Naive thymus-derived CD8-positive, alpha-beta T cell (primary cell): ENCODE data around the gene EPHB4. TPM values are rescaled to one million over a fixed set of nuclear protein-coding genes. Genes with fewer than 3 reads are reported as not detected.
A peak's percentile ranks its signal among the peaks of the same experiment; 100 is the strongest.
"Not testable (repeated sequence)": the region's sequence is repeated elsewhere in the genome, so short reads cannot be mapped to it uniquely, and the experiment has no call there.

Experiments
- ATAC-seq, 2 donors: fragments of 150-1000 bp; cut with Tn5 transposase in 1 of 2; sonication (Bioruptor Pico), chemical (Tn5 transposase) in 1 of 2; 1 replicate in 1 of 2; 2 replicates in 1 of 2; pipeline ENCODE4 v1.10.0; 2021; ENCODE audit warnings: mild to moderate bottlenecking in 2 of 2, moderate library complexity in 2 of 2
- POLR2A ChIA-PET: fragments of 350-600 bp; sonication (Branson Sonifier 250); formaldehyde crosslinking; loops from one replicate; lab custom pipeline; 2021; ENCODE audit warnings: antibody characterized with exemption; lab: Charles Lee
- DNase-seq, 10 donors: peaks; one replicate each; pipeline versions ENCODE4 v3.0.0 to v3.0.0-alpha.2; 2020 to 2022
- H3K27ac Mint-ChIP-seq, 10 donors: one replicate each; pipeline ENCODE4 v1.8.0; 2020 to 2022; ENCODE audit warnings: mild to moderate bottlenecking in 10 of 10, mixed read lengths in 10 of 10, moderate library complexity in 4 of 10, inconsistent platforms in 1 of 10
- H3K27me3 Mint-ChIP-seq, 5 donors: one replicate each; pipeline ENCODE4 v1.8.0; 2021 to 2022; ENCODE audit warnings: mixed read lengths in 5 of 5
- H3K36me3 Mint-ChIP-seq, 3 donors: one replicate each; pipeline ENCODE4 v1.8.0; 2020 to 2022; ENCODE audit warnings: mixed read lengths in 3 of 3, mild to moderate bottlenecking in 2 of 3, inconsistent platforms in 1 of 3
- H3K4me1 Mint-ChIP-seq, 4 donors: one replicate each; pipeline ENCODE4 v1.8.0; 2021 to 2022; ENCODE audit warnings: mixed read lengths in 4 of 4
- H3K4me3 Mint-ChIP-seq, 10 donors: one replicate each; pipeline ENCODE4 v1.8.0; 2020 to 2022; ENCODE audit warnings: mild to moderate bottlenecking in 10 of 10, mixed read lengths in 10 of 10, moderate library complexity in 6 of 10, inconsistent platforms in 1 of 10
- H3K9me3 Mint-ChIP-seq, 9 donors: one replicate each; pipeline ENCODE4 v1.8.0; 2020 to 2022; ENCODE audit warnings: mixed read lengths in 9 of 9, mild to moderate bottlenecking in 3 of 9, inconsistent platforms in 1 of 9, moderate library complexity in 1 of 9
- microRNA-seq: library from miRNA; unstranded; fragments of <30 nt; microRNA quantifications from one replicate; pipeline ENCODE4 v1.2.0, GENCODE V29; 2022; ENCODE audit warnings: borderline microRNAs expressed
- polyA plus RNA-seq, 3 donors: library from polyadenylated mRNA; unstranded; fragments of 300-500 nt; fragmentation: Illumina TruSeq; gene quantifications; one replicate each; pipeline ENCODE4 v1.2.3, GENCODE V29; 2021
- total RNA-seq, 8 experiments: library from RNA in 2 of 8; stranded (reverse) in 2 of 8; gene quantifications; one replicate each; pipeline ENCODE4 v1.2.3 and lab custom pipeline; 2021 to 2026

EPHB4 gene
- total and polyA plus RNA-seq, 5 experiments from 2014 or later: 0.18 to 12.3 (median 6.1) TPM; not detected in 1

GRCh38 chr7:100765250-100765649 is 62.1 kb downstream of the EPHB4 start:
- Mint-ChIP-seq H3K4me1 (peaks cover 0 to 2% (median 0%) of the 10 kb centered on the region in 4 donors), H3K27me3 (peaks cover 2 to 11% (median 10%) of the 10 kb centered on the region in 5 donors), H3K36me3 (no peaks in the 10 kb centered on the region), H3K27ac (no peak overlapping the region), H3K9me3 (no peaks in the 10 kb centered on the region), H3K4me3 (no peak overlapping the region)
- DNase-seq (no peak), ATAC-seq (no peak)
- POLR2A ChIA-PET: no interaction called here

DNA sequence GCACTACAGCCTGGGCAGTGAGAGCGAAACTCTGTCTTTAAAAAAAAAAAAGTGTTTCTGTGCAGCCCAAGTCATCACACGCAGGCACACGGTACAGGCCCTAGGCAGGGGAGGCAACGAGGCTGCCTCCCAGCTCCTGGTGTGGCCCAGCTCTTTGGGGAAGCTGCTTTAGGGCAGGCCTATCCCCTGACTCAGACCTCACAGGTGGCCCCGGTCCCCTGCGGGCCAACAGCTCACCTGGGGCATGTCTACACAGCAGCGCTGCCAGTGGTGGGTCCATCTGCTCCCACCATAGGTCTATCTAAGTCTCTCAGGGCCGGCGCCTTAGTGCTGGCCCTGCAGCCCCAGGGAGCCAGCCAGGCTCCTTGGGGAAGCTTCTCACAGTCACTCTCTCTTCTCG is 62.5 kb downstream of the EPHB4 start:
- DNase-seq (no peak), ATAC-seq (no peak)
- POLR2A ChIA-PET: no interaction called here
- Mint-ChIP-seq H3K4me1 (peaks cover 0 to 2% (median 0%) of the 10 kb centered on the region in 4 donors), H3K9me3 (no peaks in the 10 kb centered on the region), H3K27me3 (peaks cover 2 to 11% (median 10%) of the 10 kb centered on the region in 5 donors), H3K36me3 (no peaks in the 10 kb centered on the region), H3K27ac (no peak overlapping the region), H3K4me3 (no peak overlapping the region)

- ATAC-seq (no peak), DNase-seq (no peak)
- Mint-ChIP-seq H3K27ac (no peak overlapping the region), H3K4me1 (peaks cover 0 to 2% (median 0%) of the 10 kb centered on the region in 4 donors), H3K9me3 (no peaks in the 10 kb centered on the region), H3K36me3 (no peaks in the 10 kb centered on the region), H3K27me3 (peaks cover 0 to 6% (median 2%) of the 10 kb centered on the region in 5 donors), H3K4me3 (no peak overlapping the region)
- POLR2A ChIA-PET: no interaction called here
These were observed 63.7 kb downstream of the EPHB4 start for GRCh38 chr7:100763556-100764140.

DNA sequence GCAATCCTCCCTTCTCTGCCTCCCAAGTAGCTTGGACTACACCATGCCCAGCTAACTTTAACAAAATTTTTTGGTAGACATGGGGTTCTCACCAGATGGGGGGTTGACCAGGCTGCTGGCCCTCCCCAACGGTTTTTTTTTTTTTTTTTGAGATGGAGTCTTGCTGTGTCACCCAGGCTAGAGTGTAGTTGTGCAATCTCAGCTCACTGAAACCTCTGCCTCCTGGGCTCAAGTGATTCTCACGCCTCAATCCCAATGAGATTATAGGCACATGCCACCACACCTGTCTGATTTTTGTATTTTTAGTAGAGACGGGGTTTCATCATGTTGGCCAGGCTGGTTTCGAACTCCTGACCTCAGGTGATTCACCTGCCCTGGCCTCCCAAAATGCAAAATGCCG is 64.5 kb downstream of the EPHB4 start:
- H3K36me3 Mint-ChIP-seq, H3K4me1 Mint-ChIP-seq, H3K27me3 Mint-ChIP-seq, DNase-seq, H3K9me3 Mint-ChIP-seq, H3K4me3 Mint-ChIP-seq, POLR2A ChIA-PET, ATAC-seq: not testable (repeated sequence)
- peak overlapping the region in 1 of 10 donors; percentile 24 for H3K27ac Mint-ChIP-seq

DNA sequence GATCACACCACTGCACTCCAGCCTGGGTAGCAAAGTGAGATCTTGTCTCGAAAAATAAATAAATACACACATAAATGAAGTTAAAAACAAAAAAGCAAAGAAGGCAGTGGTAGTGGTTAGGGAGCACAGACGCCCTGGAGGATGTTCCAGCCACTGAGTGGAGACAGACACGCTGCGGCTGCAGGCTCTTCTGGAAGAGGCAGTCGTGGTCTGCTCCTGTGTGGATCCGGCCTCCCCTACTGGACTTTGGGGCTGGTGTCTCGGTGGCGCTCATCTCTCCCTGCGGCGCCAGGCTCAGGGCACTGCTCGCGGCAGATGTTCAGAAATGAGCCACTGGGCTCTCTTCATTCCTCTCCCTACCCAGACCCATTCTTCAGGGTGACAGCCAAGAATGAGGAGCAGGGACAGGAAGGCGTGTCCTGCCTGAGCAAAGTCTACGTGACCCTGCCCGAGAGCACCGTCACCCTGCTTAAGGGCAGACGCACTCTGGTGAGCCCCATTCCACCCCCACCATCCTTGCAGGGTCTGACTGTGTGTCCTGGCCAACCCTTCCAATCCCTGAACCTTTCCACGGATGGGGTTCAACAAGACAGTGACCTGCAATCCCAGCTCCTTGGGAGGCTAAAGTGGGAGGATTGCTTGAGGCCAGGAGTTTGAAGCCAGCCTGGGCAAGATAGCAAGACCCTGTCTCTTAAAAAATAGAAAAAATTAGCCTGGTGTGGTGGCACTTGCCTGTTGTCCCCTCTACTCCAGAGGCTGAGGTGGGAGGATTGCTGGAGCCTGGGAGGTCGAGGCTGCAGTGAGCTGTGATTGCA is 67.8 kb downstream of the EPHB4 start:
- Mint-ChIP-seq H3K9me3 (no peaks in the 10 kb centered on the region), H3K4me1 (no peaks in the 10 kb centered on the region), H3K27me3 (peaks cover 0 to 2% (median 0%) of the 10 kb centered on the region in 5 donors), H3K27ac (peak overlapping the region in 1 of 10 donors; percentile 67), H3K36me3 (no peaks in the 10 kb centered on the region), H3K4me3 (no peak overlapping the region)
- DNase-seq (no peak), ATAC-seq (no peak)
- POLR2A ChIA-PET: no interaction called here

GRCh38 chr7:100753750-100754149 is 73.6 kb downstream of the EPHB4 start:
- H3K27ac Mint-ChIP-seq: no peak overlapping the region
- ATAC-seq (no peak), DNase-seq (no peak)
- no peak overlapping the region for H3K4me3 Mint-ChIP-seq
- H3K36me3 Mint-ChIP-seq: no peaks in the 10 kb centered on the region
- peaks cover 0 to 3% (median 0%) of the 10 kb centered on the region in 9 donors for H3K9me3 Mint-ChIP-seq
- H3K4me1 Mint-ChIP-seq: no peaks in the 10 kb centered on the region
- H3K27me3 Mint-ChIP-seq: peaks cover 9 to 34% (median 13%) of the 10 kb centered on the region in 5 donors
- POLR2A ChIA-PET: no interaction called here

DNA sequence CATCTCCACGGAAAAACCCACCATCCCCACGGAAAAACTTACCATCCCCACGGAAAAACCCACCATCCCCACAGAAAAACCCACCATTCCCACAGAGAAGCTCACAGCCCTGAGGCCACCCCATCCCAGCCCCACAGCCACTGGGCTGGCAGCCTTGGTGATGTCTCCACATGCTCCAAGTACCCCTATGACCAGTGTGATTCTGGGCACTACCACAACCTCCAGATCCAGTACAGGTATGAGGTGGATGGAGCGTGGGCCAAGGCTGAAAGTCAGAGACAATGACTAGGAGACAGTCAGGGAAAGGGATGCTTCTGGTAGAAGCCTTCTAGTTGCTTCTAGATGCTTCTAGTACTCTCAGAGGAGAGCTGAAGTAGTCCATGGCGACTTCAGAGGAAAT is 74.3 kb downstream of the EPHB4 start:
- H3K36me3 Mint-ChIP-seq: no peaks in the 10 kb centered on the region
- POLR2A ChIA-PET: no interaction called here

More for the DNA sequence above, 74.3 kb downstream of the EPHB4 start:
- Mint-ChIP-seq H3K9me3 (peaks cover 0 to 3% (median 0%) of the 10 kb centered on the region in 9 donors), H3K4me1 (no peaks in the 10 kb centered on the region), H3K4me3 (no peak overlapping the region), H3K27ac (no peak overlapping the region), H3K27me3 (peaks cover 12 to 41% (median 16%) of the 10 kb centered on the region in 5 donors)
- DNase-seq (no peak), ATAC-seq (no peak)

Small RNA genes within 50 kb of the gene (microRNA-seq; reads per million reads assigned to microRNA genes)
- gene MIR6875: not detected

Other genes with a start within 250 kb of the EPHB4 start
- 100 to 1,000 TPM; 447 to 454 TPM for gene LRCH4, start 241.4 kb downstream of the EPHB4 start, total RNA-seq
- 100 to 1,000 TPM; 131 to 180 (median 153) TPM for gene LRCH4, start 241.4 kb downstream of the EPHB4 start, polyA plus RNA-seq
- gene FBXO24, start 241.2 kb downstream of the EPHB4 start, total RNA-seq: 1 to 10 TPM; 2.5 to 3.6 TPM
- under 1 TPM; 0.60 to 0.95 (median 0.61) TPM for gene FBXO24, start 241.2 kb downstream of the EPHB4 start, polyA plus RNA-seq
- 10 to 100 TPM in 1 of 2 experiments, 1 to 10 TPM in 1; 8.3 to 12.5 TPM for gene PCOLCE, start 225.2 kb downstream of the EPHB4 start, total RNA-seq
- gene PCOLCE, start 225.2 kb downstream of the EPHB4 start, polyA plus RNA-seq: 1 to 10 TPM in 1 of 3 donors, under 1 TPM in 2; 0.25 to 1.3 (median 0.64) TPM
- 10 to 100 TPM; 13.0 to 16.4 TPM for gene MOSPD3, start 215.0 kb downstream of the EPHB4 start, total RNA-seq
- gene MOSPD3, start 215.0 kb downstream of the EPHB4 start, polyA plus RNA-seq: 10 to 100 TPM; 16.0 to 21.0 (median 20.0) TPM
- 1 to 10 TPM; 2.6 to 5.9 TPM for gene TFR2, start 186.0 kb downstream of the EPHB4 start, total RNA-seq
- 1 to 10 TPM in 1 of 3 donors, under 1 TPM in 2; 0.51 to 1.3 (median 0.79) TPM for gene TFR2, start 186.0 kb downstream of the EPHB4 start, polyA plus RNA-seq
- not detected for gene ACTL6B, start 171.1 kb downstream of the EPHB4 start, total RNA-seq
- not detected for gene ACTL6B, start 171.1 kb downstream of the EPHB4 start, polyA plus RNA-seq
- gene GNB2, start 153.8 kb downstream of the EPHB4 start, total RNA-seq: 100 to 1,000 TPM; 117 to 118 TPM
- gene GNB2, start 153.8 kb downstream of the EPHB4 start, polyA plus RNA-seq: 10 to 100 TPM; 34.8 to 42.4 (median 42.1) TPM
- gene GIGYF1, start 133.3 kb downstream of the EPHB4 start, total RNA-seq: 100 to 1,000 TPM; 118 to 122 TPM
- gene GIGYF1, start 133.3 kb downstream of the EPHB4 start, polyA plus RNA-seq: 1 to 10 TPM in 2 of 3 donors, under 1 TPM in 1; 0.83 to 3.0 (median 1.0) TPM
- gene POP7, start 121.4 kb downstream of the EPHB4 start, total RNA-seq: 10 to 100 TPM; 16.9 to 17.5 TPM
- 10 to 100 TPM; 32.6 to 41.7 (median 33.0) TPM for gene POP7, start 121.4 kb downstream of the EPHB4 start, polyA plus RNA-seq
- not detected for gene EPO, start 107.1 kb downstream of the EPHB4 start, total RNA-seq
- gene EPO, start 107.1 kb downstream of the EPHB4 start, polyA plus RNA-seq: not detected
- gene ZAN, start 93.9 kb downstream of the EPHB4 start, total RNA-seq: not detected
- gene ZAN, start 93.9 kb downstream of the EPHB4 start, polyA plus RNA-seq: under 1 TPM in 1 of 3 donors, not detected in 2; 0.05 TPM
- 10 to 100 TPM; 66.9 to 74.7 TPM for gene SLC12A9, start 25.2 kb upstream of the EPHB4 start, total RNA-seq
- gene SLC12A9, start 25.2 kb upstream of the EPHB4 start, polyA plus RNA-seq: 1 to 10 TPM; 6.8 to 9.4 (median 8.0) TPM
- 10 to 100 TPM; 14.3 to 16.2 TPM for gene TRIP6, start 39.9 kb upstream of the EPHB4 start, total RNA-seq
- gene TRIP6, start 39.9 kb upstream of the EPHB4 start, polyA plus RNA-seq: 1 to 10 TPM; 3.4 to 6.0 (median 4.9) TPM
- gene SRRT, start 47.6 kb upstream of the EPHB4 start, total RNA-seq: 100 to 1,000 TPM; 263 to 267 TPM
- 10 to 100 TPM; 51.1 to 69.4 (median 63.2) TPM for gene SRRT, start 47.6 kb upstream of the EPHB4 start, polyA plus RNA-seq
- gene UFSP1, start 62.2 kb upstream of the EPHB4 start, total RNA-seq: 10 to 100 TPM in 1 of 2 experiments, 1 to 10 TPM in 1; 6.5 to 10.9 TPM
- 1 to 10 TPM; 1.1 to 2.7 (median 1.7) TPM for gene UFSP1, start 62.2 kb upstream of the EPHB4 start, polyA plus RNA-seq
- gene ACHE, start 68.4 kb upstream of the EPHB4 start, total RNA-seq: under 1 TPM; 0.19 to 0.52 TPM
- gene ACHE, start 68.4 kb upstream of the EPHB4 start, polyA plus RNA-seq: not detected
- gene MUC3A, start 122.0 kb upstream of the EPHB4 start, total RNA-seq: not detected
- not detected for gene MUC3A, start 122.0 kb upstream of the EPHB4 start, polyA plus RNA-seq
- not detected for gene MUC12, start 142.0 kb upstream of the EPHB4 start, total RNA-seq
- under 1 TPM in 1 of 3 donors, not detected in 2; 0.42 TPM for gene MUC12, start 142.0 kb upstream of the EPHB4 start, polyA plus RNA-seq
- gene MUC17, start 192.6 kb upstream of the EPHB4 start, total RNA-seq: not detected
- gene MUC17, start 192.6 kb upstream of the EPHB4 start, polyA plus RNA-seq: not detected